Stimulated activated naive B cell treated with anti-CD40 and anti-IgM and Interleukin-4, amounts not matched to agents 10 μg/mL and 1 μg/mL and 100 μg/mL, for 72 hours (primary cell): ENCODE measurements around the gene DCTN5.
"Not testable (repeated sequence)": the region's sequence is repeated elsewhere in the genome, so short reads cannot be mapped to it uniquely, and the experiment has no call there.

Source experiments
- ATAC-seq, 2 donors: fragments of 150-1000 bp; cut with Tn5 transposase; replicated peaks; 2 replicates each; pipeline ENCODE4 v1.10.0; 2021; ENCODE audit warnings: moderate library complexity in 1 of 2
- DNase-seq: peaks from one replicate; pipeline ENCODE4 v3.0.0; 2021
- H3K27ac Mint-ChIP-seq: one replicate; pipeline ENCODE4 v1.8.0; 2022; ENCODE audit warnings: mild to moderate bottlenecking, mixed read lengths
- H3K27me3 Mint-ChIP-seq, 2 donors: one replicate each; pipeline ENCODE4 v1.8.0; 2022; ENCODE audit warnings: mixed read lengths in 2 of 2
- H3K36me3 Mint-ChIP-seq, 2 donors: one replicate each; pipeline ENCODE4 v1.8.0; 2022; ENCODE audit warnings: mixed read lengths in 2 of 2, mild to moderate bottlenecking in 1 of 2
- H3K4me1 Mint-ChIP-seq, 2 donors: one replicate each; pipeline ENCODE4 v1.8.0; 2022; ENCODE audit warnings: mixed read lengths in 2 of 2, mild to moderate bottlenecking in 1 of 2
- H3K4me3 Mint-ChIP-seq, 2 donors: one replicate each; pipeline ENCODE4 v1.8.0; 2022; ENCODE audit warnings: mild to moderate bottlenecking in 2 of 2, mixed read lengths in 2 of 2, moderate library complexity in 1 of 2
- H3K9me3 Mint-ChIP-seq, 2 donors: one replicate each; pipeline ENCODE4 v1.8.0; 2022; ENCODE audit warnings: mixed read lengths in 2 of 2, mild to moderate bottlenecking in 1 of 2

DCTN5 gene

DNA sequence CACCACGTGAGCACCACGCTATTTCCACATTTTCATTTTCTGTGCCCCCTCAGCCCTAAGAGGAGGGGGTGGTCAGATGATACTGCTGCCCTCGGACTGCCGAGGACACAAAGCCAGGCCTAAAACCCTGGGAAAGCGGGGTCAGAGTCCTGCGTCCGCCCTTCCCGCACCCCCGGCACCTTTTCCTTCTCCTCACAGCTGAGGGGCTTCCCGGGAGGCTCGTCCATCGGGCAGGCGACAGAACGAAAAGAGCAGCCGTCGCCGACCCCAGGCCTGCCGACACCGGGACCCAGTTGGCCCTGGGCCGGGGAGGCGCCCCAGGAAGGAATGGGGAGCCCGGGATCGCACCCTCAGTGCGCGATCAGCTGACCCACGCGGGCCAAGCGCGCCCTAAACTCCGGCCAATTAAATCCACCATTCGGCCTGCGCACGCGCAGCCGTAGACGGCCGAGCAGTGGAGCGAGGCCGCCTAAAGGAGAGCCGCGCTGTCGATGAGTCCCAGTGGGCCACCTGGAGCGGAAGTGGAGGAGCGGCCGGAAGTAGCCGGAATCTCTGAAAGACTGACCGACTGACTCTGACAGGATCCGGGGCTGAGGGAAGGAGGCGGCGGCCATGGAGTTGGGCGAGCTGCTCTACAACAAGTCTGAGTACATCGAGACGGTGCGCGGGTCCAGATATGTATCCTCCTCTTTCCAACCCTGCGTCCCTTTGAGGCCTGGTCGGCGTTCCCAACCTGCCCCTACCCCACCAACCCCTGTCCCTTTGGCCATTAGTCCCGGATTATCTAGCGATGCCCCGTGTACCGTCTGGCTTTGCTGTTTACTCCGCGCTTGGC is at the start of gene DCTN5, which contains the start of gene PALB2:
Gene DCTN5, plus strand, starts transcription at position 536 of the 835 bp plus-strand sequence. Its CDS starts 77 bp downstream, at position 613.
Gene PALB2, minus strand, starts transcription at position 380 of the 835 bp plus-strand sequence. Its CDS starts 153 bp downstream, at position 227.
- Mint-ChIP-seq H3K36me3 (peaks cover 17 to 40% of the 10 kb centered on the region in 2 donors), H3K4me3 (peak within 1 kb of the TSS; percentile 95 to 97), H3K27me3 (no peaks in the 10 kb centered on the region), H3K27ac (peak within 1 kb of the TSS; percentile 98), H3K9me3 (no peaks in the 10 kb centered on the region), H3K4me1 (peaks cover 21 to 32% of the 10 kb centered on the region in 2 donors)
- peak; percentile 97 for ATAC-seq
- DNase-seq: peak; percentile 92

GRCh38 chr16:23594186-23594585 is 47.1 kb upstream of the DCTN5 start:
- Mint-ChIP-seq H3K27me3 (no peaks in the 10 kb centered on the region), H3K36me3 (peaks cover 25 to 34% of the 10 kb centered on the region in 2 donors), H3K9me3 (no peaks in the 10 kb centered on the region), H3K27ac (peak overlapping the region; percentile 51), H3K4me3 (no peak overlapping the region), H3K4me1 (peaks cover 16 to 39% of the 10 kb centered on the region in 2 donors)
- DNase-seq: no peak
- ATAC-seq: no peak

GRCh38 chr16:23595246-23595950 is 45.9 kb upstream of the DCTN5 start:
- Mint-ChIP-seq H3K9me3 (no peaks in the 10 kb centered on the region), H3K27me3 (no peaks in the 10 kb centered on the region), H3K4me1 (peaks cover 14 to 39% of the 10 kb centered on the region in 2 donors), H3K36me3 (peaks cover 20 to 26% of the 10 kb centered on the region in 2 donors), H3K27ac (peak overlapping the region; percentile 86), H3K4me3 (peak overlapping the region; percentile 85 to 89)
- peak; percentile 4 to 8 for ATAC-seq
- no peak for DNase-seq

GRCh38 chr16:23595951-23596720 is 45.1 kb upstream of the DCTN5 start, which contains the start of gene NDUFAB1:
NDUFAB1 (minus strand) TSS chr16:23596316; CDS start chr16:23596290, 26 bp downstream.
- Mint-ChIP-seq H3K27ac (peak within 1 kb of the TSS; percentile 93), H3K36me3 (peaks cover 23 to 28% of the 10 kb centered on the region in 2 donors), H3K4me1 (peaks cover 14 to 39% of the 10 kb centered on the region in 2 donors), H3K9me3 (no peaks in the 10 kb centered on the region), H3K27me3 (no peaks in the 10 kb centered on the region), H3K4me3 (peak within 1 kb of the TSS; percentile 85 to 89)
- ATAC-seq (peak; percentile 99), DNase-seq (peak; percentile 89)

GRCh38 chr16:23597003-23597756 is 44.1 kb upstream of the DCTN5 start:
- peak in 1 of 2 donors; percentile 20 for ATAC-seq
- Mint-ChIP-seq H3K4me1 (peaks cover 9 to 33% of the 10 kb centered on the region in 2 donors), H3K9me3 (no peaks in the 10 kb centered on the region), H3K27ac (peak overlapping the region; percentile 91), H3K4me3 (peak overlapping the region; percentile 57 to 61), H3K27me3 (no peaks in the 10 kb centered on the region), H3K36me3 (peaks cover 19 to 25% of the 10 kb centered on the region in 2 donors)
- DNase-seq: peak; percentile 6

DNA sequence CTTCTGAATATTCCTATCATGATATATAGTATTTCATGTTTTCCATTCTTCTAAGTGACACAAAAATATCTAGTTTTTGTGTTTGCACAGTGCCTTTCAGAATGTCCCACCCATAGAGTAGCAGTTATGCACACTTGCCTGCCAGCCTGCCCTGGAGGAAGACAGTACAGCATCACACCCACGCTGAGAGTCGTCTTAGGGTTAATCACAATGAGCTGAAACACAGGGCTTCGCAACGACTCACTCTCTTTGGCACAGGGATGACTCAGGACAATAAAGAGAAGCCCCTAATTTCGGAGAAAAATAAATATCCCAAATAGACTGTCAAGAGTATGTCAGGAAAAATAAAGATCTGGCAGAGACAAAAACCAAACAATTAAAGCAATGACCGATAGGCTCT is 33.5 kb upstream of the DCTN5 start:
- peaks cover 24 to 29% of the 10 kb centered on the region in 2 donors for H3K36me3 Mint-ChIP-seq
- H3K27ac Mint-ChIP-seq: no peak overlapping the region
- H3K27me3 Mint-ChIP-seq: no peaks in the 10 kb centered on the region
- H3K4me3 Mint-ChIP-seq: no peak overlapping the region
- no peak for DNase-seq
- no peaks in the 10 kb centered on the region for H3K9me3 Mint-ChIP-seq
- no peaks in the 10 kb centered on the region for H3K4me1 Mint-ChIP-seq
- no peak for ATAC-seq

DNA sequence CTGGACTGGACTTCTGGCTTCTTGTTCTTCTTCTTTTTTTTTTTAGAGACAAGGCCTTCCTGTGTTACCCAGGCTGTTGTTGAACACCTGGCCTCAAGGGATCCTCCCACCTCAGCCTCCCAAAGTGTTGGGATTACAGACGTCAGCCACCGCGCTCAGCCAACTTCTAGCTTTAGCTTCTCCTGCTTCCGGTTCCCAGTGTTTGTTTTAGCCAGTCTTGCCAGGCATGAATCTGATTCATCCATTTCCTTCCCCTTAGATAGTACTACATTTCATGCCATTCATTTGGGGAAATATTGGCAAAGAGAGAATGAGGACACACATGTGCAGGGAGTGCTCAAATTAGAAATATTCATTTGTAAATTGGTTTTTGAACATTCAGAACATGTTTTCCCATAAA is 33.1 kb upstream of the DCTN5 start:
- no peak for DNase-seq
- no peaks in the 10 kb centered on the region for H3K27me3 Mint-ChIP-seq
- H3K9me3 Mint-ChIP-seq: no peaks in the 10 kb centered on the region
- H3K27ac Mint-ChIP-seq: no peak overlapping the region
- no peaks in the 10 kb centered on the region for H3K4me1 Mint-ChIP-seq
- no peak overlapping the region for H3K4me3 Mint-ChIP-seq
- ATAC-seq: no peak
- H3K36me3 Mint-ChIP-seq: peaks cover 25 to 29% of the 10 kb centered on the region in 2 donors

GRCh38 chr16:23609929-23610328 is 31.3 kb upstream of the DCTN5 start:
- Mint-ChIP-seq H3K36me3 (peaks cover 25 to 26% of the 10 kb centered on the region in 2 donors), H3K27me3 (no peaks in the 10 kb centered on the region), H3K9me3 (no peaks in the 10 kb centered on the region), H3K4me3 (no peak overlapping the region), H3K4me1 (no peaks in the 10 kb centered on the region), H3K27ac (no peak overlapping the region)
- DNase-seq (no peak), ATAC-seq (no peak)

GRCh38 chr16:23610905-23611304 is 30.4 kb upstream of the DCTN5 start:
- peaks cover 27 to 29% of the 10 kb centered on the region in 2 donors for H3K36me3 Mint-ChIP-seq

DNA sequence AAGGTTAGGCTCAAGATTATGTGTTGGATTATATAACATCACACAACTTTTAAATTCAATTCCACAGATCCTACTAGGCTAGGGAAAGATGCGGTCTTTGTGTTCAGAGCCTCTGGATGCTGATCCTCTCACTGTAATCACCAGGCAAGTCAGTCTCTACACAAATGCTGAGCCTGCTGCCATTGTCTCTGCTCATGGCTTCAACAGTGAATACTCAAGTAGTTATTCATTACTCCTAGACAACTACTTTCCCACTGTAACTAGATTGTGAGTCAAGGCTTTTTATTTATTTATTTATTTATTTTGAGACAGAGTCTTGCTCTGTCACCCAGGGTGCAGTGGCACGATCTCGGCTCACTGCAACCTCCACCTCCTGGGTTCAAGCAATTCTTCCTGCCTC is 29.3 kb upstream of the DCTN5 start:
- ATAC-seq: no peak
- no peaks in the 10 kb centered on the region for H3K9me3 Mint-ChIP-seq
- peaks cover 3 to 6% of the 10 kb centered on the region in 2 donors for H3K4me1 Mint-ChIP-seq
- no peak for DNase-seq
- H3K27ac Mint-ChIP-seq: no peak overlapping the region
- no peak overlapping the region for H3K4me3 Mint-ChIP-seq
- H3K36me3 Mint-ChIP-seq: peaks cover 32 to 34% of the 10 kb centered on the region in 2 donors
- H3K27me3 Mint-ChIP-seq: no peaks in the 10 kb centered on the region

More at GRCh38 chr16:23610905-23611304, 30.4 kb upstream of the DCTN5 start:
- H3K4me1 Mint-ChIP-seq, H3K9me3 Mint-ChIP-seq, ATAC-seq, DNase-seq, H3K27ac Mint-ChIP-seq, H3K27me3 Mint-ChIP-seq, H3K4me3 Mint-ChIP-seq: not testable (repeated sequence)

GRCh38 chr16:23615805-23616204 is 25.5 kb upstream of the DCTN5 start:
- ATAC-seq (no peak), DNase-seq (no peak)
- Mint-ChIP-seq H3K27me3 (no peaks in the 10 kb centered on the region), H3K36me3 (peaks cover 39 to 48% of the 10 kb centered on the region in 2 donors), H3K9me3 (no peaks in the 10 kb centered on the region), H3K4me1 (peaks cover 3 to 6% of the 10 kb centered on the region in 2 donors), H3K27ac (no peak overlapping the region), H3K4me3 (no peak overlapping the region)

- Mint-ChIP-seq H3K4me1 (peaks cover 0 to 5% of the 10 kb centered on the region in 2 donors), H3K4me3 (no peak overlapping the region), H3K27ac (no peak overlapping the region), H3K27me3 (no peaks in the 10 kb centered on the region), H3K36me3 (peaks cover 38 to 56% of the 10 kb centered on the region in 2 donors), H3K9me3 (no peaks in the 10 kb centered on the region)
- ATAC-seq: no peak
- no peak for DNase-seq
These were observed 17.2 kb upstream of the DCTN5 start for GRCh38 chr16:23624092-23624491.

- Mint-ChIP-seq H3K36me3 (peaks cover 37 to 47% of the 10 kb centered on the region in 2 donors), H3K27ac (no peak overlapping the region), H3K9me3 (no peaks in the 10 kb centered on the region), H3K27me3 (no peaks in the 10 kb centered on the region), H3K4me3 (no peak overlapping the region), H3K4me1 (peaks cover 5 to 11% of the 10 kb centered on the region in 2 donors)
- ATAC-seq: no peak
- no peak for DNase-seq
These were observed 11.8 kb upstream of the DCTN5 start for GRCh38 chr16:23629516-23629915.
